IMR-90 (cell line): ENCODE measurements around the gene MAP3K13. TPM values are rescaled to one million over a fixed set of nuclear protein-coding genes. Genes with fewer than 3 reads are reported as not detected.
A peak's percentile ranks its signal among the peaks of the same experiment; 100 is the strongest.

ENCODE experiments used
- ATAC-seq: fragments of 200-7000 bp; cut with Tn5 transposase; 2 replicates; pipeline ENCODE4 v1.9.1; 2020; ENCODE audit warnings: low read depth, mild to moderate bottlenecking, moderate library complexity
- BruUV-seq: library from RNA; stranded (reverse); fragments of 400-500 nt; replicated peaks from 2 replicates; lab custom pipeline; 2021; lab: Mats Ljungman, UMichigan
- CTCF ChIA-PET: fragments of 300-600 bp; formaldehyde crosslinking; extraction: SDS; loops from one replicate; lab custom pipeline; 2021; ENCODE audit warnings: antibody characterized with exemption; lab: Yijun Ruan, JAX
- POLR2A ChIA-PET: fragments of 300-600 bp; sonication (Branson Sonifier 250); formaldehyde crosslinking; loops from one replicate; lab custom pipeline; 2022; ENCODE audit warnings: antibody characterized with exemption; ENCODE audit not compliant: unreplicated experiment; lab: Charles Lee
- DNase-seq: peaks from one replicate; pipeline ENCODE4 v3.0.0; 2013
- H2AFZ ChIP-seq: replicated peaks from 2 replicates; pipeline ENCODE3; 2013; ENCODE audit warnings: low read length, mild to moderate bottlenecking; ENCODE audit not compliant: poor library complexity
- H2AK5ac ChIP-seq: 2 replicates; pipeline ENCODE4 v1.6.1; 2013; ENCODE audit warnings: low read depth, low read length, inconsistent platforms
- H2AK9ac ChIP-seq: replicated peaks from 2 replicates; pipeline ENCODE3; 2013; ENCODE audit warnings: mild to moderate bottlenecking, low read depth, low read length, moderate library complexity; ENCODE audit not compliant: poor library complexity
- H2BK120ac ChIP-seq: 2 replicates; pipeline ENCODE4 v1.6.1; 2013; ENCODE audit warnings: low read depth, low read length, inconsistent platforms
- H2BK15ac ChIP-seq: 3 replicates; pipeline ENCODE4 v1.6.1; 2013; ENCODE audit warnings: low read depth, low read length, inconsistent platforms
- H2BK20ac ChIP-seq: 2 replicates; pipeline ENCODE4 v1.6.1; 2013; ENCODE audit warnings: low read depth, mild to moderate bottlenecking, inconsistent platforms, low read length, moderate library complexity
- H2BK5ac ChIP-seq: 2 replicates; pipeline ENCODE4 v1.6.1; 2013; ENCODE audit warnings: mild to moderate bottlenecking, low read depth, low read length, inconsistent platforms; ENCODE audit not compliant: poor library complexity, severe bottlenecking
- H3K14ac ChIP-seq: replicated peaks from 2 replicates; pipeline ENCODE4 v1.6.1; 2013; ENCODE audit warnings: low read depth, low read length, inconsistent platforms
- H3K18ac ChIP-seq: 2 replicates; pipeline ENCODE4 v1.6.1; 2013; ENCODE audit warnings: low read depth, low read length, control low read depth
- H3K23ac ChIP-seq: 2 replicates; pipeline ENCODE4 v1.6.1; 2013; ENCODE audit warnings: low read depth, low read length, inconsistent platforms
- H3K27ac ChIP-seq: 2 replicates; pipeline ENCODE4 v1.5.1; 2013; ENCODE audit warnings: mild to moderate bottlenecking, control low read depth, low read length; ENCODE audit not compliant: insufficient read depth
- H3K27me3 ChIP-seq: 2 replicates; pipeline ENCODE4 v1.6.1; 2013; ENCODE audit warnings: low read length; ENCODE audit not compliant: control insufficient read depth, insufficient read depth
- H3K36me3 ChIP-seq: 2 replicates; pipeline ENCODE4 v1.6.1; 2013; ENCODE audit warnings: low read length, mixed read lengths; ENCODE audit not compliant: control insufficient read depth, insufficient read depth
- H3K4ac ChIP-seq: 2 replicates; pipeline ENCODE4 v1.6.1; 2013; ENCODE audit warnings: low read depth, low read length, inconsistent platforms
- H3K4me1 ChIP-seq: 2 replicates; pipeline ENCODE4 v1.6.1; 2013; ENCODE audit warnings: low read length, mixed read lengths; ENCODE audit not compliant: control insufficient read depth, insufficient read depth
- H3K4me2 ChIP-seq: 2 replicates; pipeline ENCODE4 v1.6.1; 2013; ENCODE audit warnings: low read depth, mild to moderate bottlenecking, control low read depth, low read length, moderate library complexity
- H3K4me3 ChIP-seq: 2 replicates; pipeline ENCODE4 v1.5.1; 2013; ENCODE audit warnings: low read depth, mild to moderate bottlenecking, control low read depth, low read length, moderate library complexity; ENCODE audit not compliant: insufficient read depth
- H3K56ac ChIP-seq: 2 replicates; pipeline ENCODE4 v1.6.1; 2013; ENCODE audit warnings: low read length, inconsistent platforms; ENCODE audit not compliant: insufficient read depth; ENCODE audit errors: extremely low read depth
- H3K79me1 ChIP-seq, 2 experiments: 2 replicates each; pipeline ENCODE4 v1.6.1; 2013; ENCODE audit warnings: low read length in 2 of 2, inconsistent platforms in 1 of 2, low read depth in 1 of 2
- H3K9ac ChIP-seq: 2 replicates; pipeline ENCODE4 v1.6.1; 2013; ENCODE audit warnings: low read depth, low read length, control low read depth
- H3K9me1 ChIP-seq: 2 replicates; pipeline ENCODE4 v1.6.1; 2013; ENCODE audit warnings: low read length, inconsistent platforms; ENCODE audit not compliant: insufficient read depth
- H3K9me3 ChIP-seq: 2 replicates; pipeline ENCODE4 v1.6.1; 2013; ENCODE audit warnings: low read length; ENCODE audit not compliant: control insufficient read depth, insufficient read depth
- H4K20me1 ChIP-seq: 2 replicates; pipeline ENCODE4 v1.6.1; 2013; ENCODE audit warnings: low read length, inconsistent platforms; ENCODE audit not compliant: insufficient read depth
- H4K5ac ChIP-seq: 2 replicates; pipeline ENCODE4 v1.6.1; 2013; ENCODE audit warnings: mild to moderate bottlenecking, low read depth, low read length, control low read depth
- H4K8ac ChIP-seq, 2 experiments: 2 replicates each; pipeline ENCODE4 v1.6.1; 2013; ENCODE audit warnings: low read depth in 2 of 2, low read length in 2 of 2, control low read depth in 1 of 2, inconsistent platforms in 1 of 2
- H4K91ac ChIP-seq: 2 replicates; pipeline ENCODE4 v1.6.1; 2013; ENCODE audit warnings: low read depth, low read length, inconsistent platforms; ENCODE audit not compliant: insufficient read depth
- POLR2A ChIP-seq: IDR thresholded peaks from 2 replicates; pipeline ENCODE4 v1.6.1; 2012; ENCODE audit warnings: mild to moderate bottlenecking, low read depth, low read length
- RCOR1 ChIP-seq: IDR thresholded peaks from 2 replicates; pipeline ENCODE4 v1.6.1; 2012; ENCODE audit warnings: mild to moderate bottlenecking, low read length, improper control_type of control experiment; ENCODE audit not compliant: insufficient replicate concordance
- WGBS, 2 experiments: methylation state at CpG; one replicate each; pipeline versions ENCODE4 v1.1.5 to v1.1.7; 2013; ENCODE audit warnings: missing lambda C conversion rate in 2 of 2; ENCODE audit not compliant: insufficient read length in 1 of 2; ENCODE audit errors: extremely low coverage in 2 of 2; 5-methylcytosine and 5-hydroxymethylcytosine counted together
- dilution Hi-C: fragments of 300-500 bp; cut with HindIII; formaldehyde crosslinking; loops from one replicate; pipeline ENCODE4 v1.14.3; 2018; ENCODE audit warnings: low sequenced_read_pairs; ENCODE audit not compliant: unreplicated experiment
- in situ Hi-C: fragments of 300-500 bp; cut with MboI; formaldehyde crosslinking; loops from 3 replicates; pipeline ENCODE4 v1.14.3; 2019; ENCODE audit warnings: low sequenced_read_pairs, inconsistent platforms, mixed read lengths
- intact Hi-C: fragments of 100-400 bp; cut with micrococcal nuclease; formaldehyde crosslinking; loops from 2 replicates; pipeline ENCODE4 v1.10.0; 2022
- polyA plus RNA-seq, 3 experiments: library from polyadenylated mRNA; depleted of rRNA; stranded (reverse); fragments of >200 nt; gene quantifications; 2 replicates each; pipeline ENCODE4 v1.2.3, GENCODE V29; 2012; ENCODE audit warnings: low replicate concordance in 1 of 3
- total RNA-seq: library from RNA; depleted of rRNA; stranded (reverse); fragments of >200 nt; gene quantifications from 2 replicates; pipeline ENCODE4 v1.2.3, GENCODE V29; 2012

Gene MAP3K13
- total and polyA plus RNA-seq, 2 of the 4 experiments (the other 2 are of a cell fraction), result 9.9 to 17.6 TPM

DNA sequence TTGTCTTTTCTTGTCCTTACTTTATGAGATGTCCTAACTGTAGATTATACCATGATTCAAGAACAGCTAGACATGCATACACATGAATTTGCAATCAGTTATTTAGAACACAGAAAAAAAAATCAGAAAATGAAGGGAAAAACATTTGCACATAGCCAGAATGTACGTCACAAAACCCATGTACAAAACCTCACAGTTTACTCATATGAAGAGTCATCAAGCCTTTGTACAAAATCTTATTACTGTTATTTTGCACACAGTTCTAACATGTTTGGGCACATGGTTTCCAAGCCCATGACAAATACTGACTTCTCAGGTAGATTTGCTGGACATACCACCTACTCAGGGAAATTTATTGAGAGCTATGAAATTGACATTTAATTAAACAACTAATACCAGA is 48.2 kb downstream of the MAP3K13 start:
- no peak overlapping the region for H2AK9ac ChIP-seq
- no peak overlapping the region for H3K14ac ChIP-seq
- no peak overlapping the region for H2BK5ac ChIP-seq
- no peaks in the 10 kb centered on the region for H3K9me3 ChIP-seq
- no peak overlapping the region for H3K18ac ChIP-seq
- no peak overlapping the region for H2BK15ac ChIP-seq
- no peak overlapping the region for H3K4ac ChIP-seq
- H2BK120ac ChIP-seq, result no peak overlapping the region
- H2AFZ ChIP-seq, result no peak overlapping the region
- H3K4me3 ChIP-seq, result no peak overlapping the region
- TF ChIP-seq POLR2A (no peak), RCOR1 (no peak)
- H4K20me1 ChIP-seq, result no peaks in the 10 kb centered on the region
- H3K9me1 ChIP-seq, result no peaks in the 10 kb centered on the region
- no peak overlapping the region for H3K56ac ChIP-seq
- POLR2A ChIA-PET, result no interaction called here
- no TSS peak for BruUV-seq
- H2BK20ac ChIP-seq, result no peak overlapping the region
- no peak overlapping the region for H4K5ac ChIP-seq
- no peaks in the 10 kb centered on the region for H3K36me3 ChIP-seq
- H3K4me1 ChIP-seq, result no peaks in the 10 kb centered on the region
- H4K91ac ChIP-seq, result no peak overlapping the region
- CTCF ChIA-PET, result no interaction called here
- no peak overlapping the region for H2AK5ac ChIP-seq
- H3K27ac ChIP-seq, result no peak overlapping the region
- dilution Hi-C loops, result no loop called here
- DNase-seq (peak; percentile 33), ATAC-seq (no peak)
- intact Hi-C loops, result no loop called here
- WGBS, 2 experiments, result no CpG with 5 or more reads among the region's 1 CpG
- no peak overlapping the region for H4K8ac ChIP-seq
- no peaks in the 10 kb centered on the region for H3K79me1 ChIP-seq
- H3K27me3 ChIP-seq, result no peaks in the 10 kb centered on the region
- H3K23ac ChIP-seq, result no peak overlapping the region
- H3K4me2 ChIP-seq, result no peak overlapping the region
- H3K9ac ChIP-seq, result no peak overlapping the region
- in situ Hi-C loops, result no loop called here
